Stomach smooth muscle (tissue), 2 donors: ENCODE measurements around the gene PER3.

Experiments used
- H3K27ac ChIP-seq: one replicate; pipeline ENCODE4 v1.7.0; 2013; ENCODE audit warnings: mild to moderate bottlenecking, low read length, inconsistent platforms
- H3K27me3 ChIP-seq, 2 donors: one replicate each; pipeline ENCODE4 v1.7.0; 2013; ENCODE audit warnings: low read length in 2 of 2; ENCODE audit not compliant: insufficient read depth in 2 of 2, control insufficient read depth in 1 of 2
- H3K36me3 ChIP-seq, 2 donors: one replicate each; pipeline ENCODE4 v1.7.0; 2013; ENCODE audit warnings: low read length in 2 of 2; ENCODE audit not compliant: control insufficient read depth in 2 of 2, insufficient read depth in 2 of 2
- H3K4me1 ChIP-seq: one replicate; pipeline ENCODE4 v1.7.0; 2013; ENCODE audit warnings: low read length; ENCODE audit not compliant: control insufficient read depth, insufficient read depth
- H3K4me3 ChIP-seq, 2 donors: one replicate each; pipeline ENCODE4 v1.7.0; 2013; ENCODE audit warnings: low read length in 2 of 2
- H3K9ac ChIP-seq, 2 donors: one replicate each; pipeline ENCODE4 v1.7.0; 2013; ENCODE audit warnings: low read length in 2 of 2, mild to moderate bottlenecking in 1 of 2
- H3K9me3 ChIP-seq, 2 donors: one replicate each; pipeline ENCODE4 v1.7.0; 2013; ENCODE audit warnings: low read length in 2 of 2; ENCODE audit not compliant: control insufficient read depth in 2 of 2
- donor health status: healthy.
- donor health status: Pancreatic carcinoma.

Gene PER3

DNA sequence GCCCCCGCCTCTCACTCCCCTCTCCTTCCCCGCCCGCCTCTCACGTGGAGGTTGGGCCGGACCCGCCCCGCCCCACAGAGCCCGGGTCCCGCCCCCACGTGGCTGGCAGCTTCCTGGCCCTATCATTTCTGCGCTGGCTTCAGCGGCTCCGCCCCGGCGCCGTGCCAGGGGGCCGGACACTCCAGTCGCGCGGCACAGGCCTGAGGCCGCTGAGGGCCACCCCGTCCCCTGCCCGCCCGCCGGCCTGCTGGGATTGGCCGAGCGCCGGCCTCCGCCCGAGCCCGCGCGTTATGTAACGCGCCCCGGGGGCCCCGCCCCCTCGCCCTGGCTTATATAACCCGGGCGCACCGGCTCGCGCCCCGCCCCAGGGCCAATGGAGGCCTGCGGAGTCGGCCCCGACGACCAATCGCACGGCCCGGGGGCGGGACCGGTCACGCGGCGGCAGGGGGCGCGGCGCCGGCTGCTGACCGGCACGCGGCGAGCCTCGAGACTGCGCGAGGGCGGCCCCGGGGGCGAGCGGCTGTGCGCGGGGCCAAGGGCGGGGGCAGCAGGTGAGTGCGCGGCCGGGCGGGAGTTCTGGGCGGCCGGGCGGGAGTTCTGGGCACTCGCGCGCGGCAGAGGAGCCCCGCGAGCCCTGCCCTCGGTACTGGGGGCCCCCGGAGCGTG lies at the start of gene PER3:
Gene PER3, plus strand, starts transcription at position 466 of the 666 bp plus-strand sequence. CDS start 587 bp downstream, outside the sequence.
- Histone ChIP-seq H3K36me3 (peaks cover 25 to 35% of the 10 kb centered on the region in 2 donors), H3K27ac (peak within 1 kb of the TSS; percentile 82), H3K4me1 (peaks cover 21% of the 10 kb centered on the region), H3K9ac (peak within 1 kb of the TSS; percentile 66 to 79), H3K4me3 (peak within 1 kb of the TSS; percentile 79 to 85), H3K9me3 (no peaks in the 10 kb centered on the region), H3K27me3 (no peaks in the 10 kb centered on the region)

DNA sequence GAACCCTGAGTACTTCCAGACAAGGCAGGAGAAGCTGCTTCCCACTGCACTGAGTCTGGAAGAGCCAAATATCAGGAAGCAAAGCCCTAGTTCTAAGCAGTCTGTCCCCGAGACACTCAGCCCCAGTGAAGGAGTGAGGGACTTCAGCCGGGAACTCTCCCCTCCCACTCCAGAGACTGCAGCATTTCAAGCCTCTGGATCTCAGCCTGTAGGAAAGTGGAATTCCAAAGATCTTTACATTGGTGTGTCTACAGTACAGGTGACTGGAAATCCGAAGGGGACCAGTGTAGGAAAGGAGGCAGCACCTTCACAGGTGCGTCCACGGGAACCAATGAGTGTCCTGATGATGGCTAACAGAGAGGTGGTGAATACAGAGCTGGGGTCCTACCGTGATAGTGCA lies 46.0 kb upstream of the PER3 start:
- H3K27me3 ChIP-seq, result no peaks in the 10 kb centered on the region
- no peak overlapping the region for H3K4me3 ChIP-seq
- peaks cover 0 to 6% of the 10 kb centered on the region in 2 donors for H3K36me3 ChIP-seq
- no peaks in the 10 kb centered on the region for H3K9me3 ChIP-seq
- no peaks in the 10 kb centered on the region for H3K4me1 ChIP-seq
- no peak overlapping the region for H3K9ac ChIP-seq
- H3K27ac ChIP-seq, result no peak overlapping the region

DNA sequence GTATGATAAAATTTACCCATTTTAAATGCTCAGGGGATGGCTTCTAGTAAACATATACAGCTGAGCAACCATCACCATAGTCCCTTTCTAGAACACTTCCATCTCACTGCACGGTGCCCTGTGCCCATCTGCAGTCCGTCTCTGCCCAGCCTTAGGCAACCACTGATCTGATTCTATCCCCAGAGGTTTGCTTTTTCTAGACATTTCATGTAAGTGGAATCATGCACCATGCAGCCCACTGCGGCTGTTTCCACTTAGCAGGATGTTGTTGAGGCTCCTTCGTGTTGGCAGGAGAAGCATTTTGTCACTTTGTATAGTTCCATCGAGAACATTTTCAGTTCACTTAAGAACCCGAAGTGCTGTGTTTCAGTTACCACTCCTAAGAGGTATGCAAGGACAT lies 40.7 kb upstream of the PER3 start:
- no peak overlapping the region for H3K4me3 ChIP-seq
- no peaks in the 10 kb centered on the region for H3K4me1 ChIP-seq
- H3K27me3 ChIP-seq, result no peaks in the 10 kb centered on the region
- H3K36me3 ChIP-seq, result peaks cover 0 to 3% of the 10 kb centered on the region in 2 donors
- no peaks in the 10 kb centered on the region for H3K9me3 ChIP-seq
- no peak overlapping the region for H3K9ac ChIP-seq
- no peak overlapping the region for H3K27ac ChIP-seq

- Histone ChIP-seq H3K9me3 (no peaks in the 10 kb centered on the region), H3K4me1 (no peaks in the 10 kb centered on the region), H3K27me3 (no peaks in the 10 kb centered on the region), H3K27ac (no peak overlapping the region), H3K9ac (no peak overlapping the region), H3K4me3 (no peak overlapping the region), H3K36me3 (peaks cover 0 to 3% of the 10 kb centered on the region in 2 donors)
These were observed 39.2 kb upstream of the PER3 start for GRCh38 chr1:7744882-7745281.

GRCh38 chr1:7745783-7746182 lies 38.3 kb upstream of the PER3 start:
- H3K4me1 ChIP-seq, result no peaks in the 10 kb centered on the region
- peaks cover 0 to 3% of the 10 kb centered on the region in 2 donors for H3K36me3 ChIP-seq
- H3K27me3 ChIP-seq, result no peaks in the 10 kb centered on the region
- H3K4me3 ChIP-seq, result no peak overlapping the region
- H3K27ac ChIP-seq, result no peak overlapping the region
- no peaks in the 10 kb centered on the region for H3K9me3 ChIP-seq
- no peak overlapping the region for H3K9ac ChIP-seq

- Histone ChIP-seq H3K4me1 (peaks cover 5% of the 10 kb centered on the region), H3K9ac (no peak overlapping the region), H3K9me3 (no peaks in the 10 kb centered on the region), H3K36me3 (peaks cover 0 to 3% of the 10 kb centered on the region in 2 donors), H3K27me3 (no peaks in the 10 kb centered on the region), H3K4me3 (no peak overlapping the region), H3K27ac (no peak overlapping the region)
These were observed 36.5 kb upstream of the PER3 start for GRCh38 chr1:7747605-7748004.

DNA sequence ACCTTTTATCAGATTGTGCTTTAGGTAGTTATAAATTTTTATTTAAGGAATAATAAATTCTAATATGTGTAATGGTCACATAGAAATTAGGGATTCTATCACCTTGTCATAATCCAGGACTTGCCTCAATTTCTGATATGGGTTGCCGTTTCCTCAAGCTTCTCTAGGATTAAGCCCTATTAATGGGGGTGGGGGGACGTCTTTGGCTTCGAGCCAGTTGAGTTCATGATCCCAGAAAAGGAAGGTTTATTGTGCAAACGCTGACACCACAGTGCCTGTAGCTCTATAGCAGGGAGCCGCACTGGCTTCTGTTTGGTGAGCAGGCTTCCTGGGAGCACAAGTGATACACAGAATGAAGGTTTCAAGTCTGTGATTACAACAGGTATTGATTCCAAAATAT lies 35.0 kb upstream of the PER3 start:
- Histone ChIP-seq H3K27ac (no peak overlapping the region), H3K4me1 (peaks cover 5% of the 10 kb centered on the region), H3K9me3 (no peaks in the 10 kb centered on the region), H3K4me3 (no peak overlapping the region), H3K27me3 (no peaks in the 10 kb centered on the region), H3K36me3 (peaks cover 0 to 3% of the 10 kb centered on the region in 2 donors), H3K9ac (no peak overlapping the region)

DNA sequence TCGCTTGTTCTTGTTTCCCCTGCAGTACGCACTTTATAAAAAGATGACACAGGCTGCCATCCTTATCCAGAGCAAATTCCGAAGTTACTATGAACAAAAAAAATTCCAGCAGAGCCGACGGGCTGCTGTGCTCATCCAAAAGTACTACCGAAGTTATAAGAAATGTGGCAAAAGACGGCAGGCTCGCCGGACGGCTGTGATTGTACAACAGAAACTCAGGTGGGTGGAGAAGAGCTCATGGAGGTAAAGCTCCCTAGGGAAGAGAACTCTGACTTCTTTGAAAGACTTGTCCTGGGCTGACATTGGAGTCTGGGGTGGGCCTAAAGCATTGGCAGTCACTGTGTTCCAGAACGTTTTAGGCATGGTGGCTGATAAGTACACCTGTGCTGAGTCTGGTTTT lies 32.9 kb upstream of the PER3 start:
- Histone ChIP-seq H3K9ac (no peak overlapping the region), H3K36me3 (no peaks in the 10 kb centered on the region), H3K4me3 (no peak overlapping the region), H3K27me3 (no peaks in the 10 kb centered on the region), H3K9me3 (no peaks in the 10 kb centered on the region), H3K27ac (no peak overlapping the region), H3K4me1 (peaks cover 5% of the 10 kb centered on the region)

- Histone ChIP-seq H3K9ac (peak overlapping the region; percentile 16 to 37), H3K27me3 (no peaks in the 10 kb centered on the region), H3K9me3 (no peaks in the 10 kb centered on the region), H3K4me3 (peak overlapping the region; percentile 52 to 69), H3K27ac (no peak overlapping the region), H3K4me1 (peaks cover 5% of the 10 kb centered on the region), H3K36me3 (no peaks in the 10 kb centered on the region)
These were observed 31.3 kb upstream of the PER3 start for GRCh38 chr1:7752512-7753417.

- H3K9me3 ChIP-seq, result no peaks in the 10 kb centered on the region
- no peaks in the 10 kb centered on the region for H3K36me3 ChIP-seq
- H3K4me3 ChIP-seq, result no peak overlapping the region
- no peak overlapping the region for H3K9ac ChIP-seq
- no peaks in the 10 kb centered on the region for H3K27me3 ChIP-seq
- no peak overlapping the region for H3K27ac ChIP-seq
- H3K4me1 ChIP-seq, result peaks cover 5% of the 10 kb centered on the region
These were observed 30.4 kb upstream of the PER3 start for GRCh38 chr1:7753641-7754040.

GRCh38 chr1:7754234-7754633 lies 29.9 kb upstream of the PER3 start:
- no peaks in the 10 kb centered on the region for H3K27me3 ChIP-seq
- H3K9me3 ChIP-seq, result no peaks in the 10 kb centered on the region
- H3K4me3 ChIP-seq, result no peak overlapping the region
- H3K9ac ChIP-seq, result no peak overlapping the region
- no peak overlapping the region for H3K27ac ChIP-seq
- peaks cover 5% of the 10 kb centered on the region for H3K4me1 ChIP-seq
- H3K36me3 ChIP-seq, result no peaks in the 10 kb centered on the region
